Measurements from ENCODE around the gene FOXL2NB.

Gene FOXL2NB

DNA sequence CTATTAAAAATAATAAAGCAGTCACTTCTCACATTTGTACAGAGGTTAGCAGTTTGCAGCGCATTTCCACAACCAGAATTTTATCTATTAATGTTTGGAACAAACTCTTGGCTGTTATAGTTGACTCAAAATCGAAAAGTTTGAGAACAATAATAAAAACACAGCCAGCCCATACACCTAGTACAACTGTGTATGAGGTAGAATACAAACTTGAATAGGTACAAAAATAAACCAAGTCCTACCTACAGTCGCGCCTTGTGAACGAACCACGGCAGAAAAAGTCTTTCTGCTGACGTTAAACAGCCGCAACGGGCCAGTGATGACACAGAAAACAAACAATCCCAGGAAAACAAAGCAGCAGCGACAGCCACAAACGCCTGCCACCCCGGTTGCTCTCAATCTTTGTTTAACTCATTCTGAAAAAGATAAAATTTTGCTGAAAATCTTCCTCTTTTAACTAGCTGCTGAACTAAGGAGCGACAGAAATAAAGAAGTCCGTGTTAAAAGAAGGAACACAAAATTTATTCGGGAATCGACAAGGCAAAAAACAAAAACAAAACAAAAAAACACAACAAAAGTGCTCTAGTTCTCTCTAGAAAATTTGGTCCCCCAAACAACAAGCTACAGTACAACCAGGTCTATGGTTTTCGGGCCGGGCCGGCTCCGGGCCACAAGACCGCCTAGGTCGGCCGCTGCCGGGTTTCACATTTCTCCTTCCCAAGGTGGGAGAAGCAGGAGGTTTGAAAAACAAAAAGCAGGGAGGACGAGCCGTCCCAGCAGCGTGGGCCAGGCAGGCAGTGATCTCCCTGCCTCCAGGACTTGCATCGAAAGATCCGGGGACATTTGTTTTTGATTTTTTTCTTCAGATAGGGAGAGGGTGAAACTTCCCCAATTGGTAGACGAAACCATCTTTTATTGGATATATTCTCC lies 3.0 kb upstream of the FOXL2NB start:
- Histone ChIP-seq H3K27ac (no peak overlapping the region), H3K4me3 (no peak overlapping the region)

- peak overlapping the region in 1 of 21 experiments; percentile 16 for H3K27ac ChIP-seq
- peak overlapping the region in 2 of 7 experiments; percentile 20 to 31 for H3K4me3 ChIP-seq
Observed at GRCh38 chr3:138944654-138944928, 2.4 kb upstream of the FOXL2NB start.

DNA sequence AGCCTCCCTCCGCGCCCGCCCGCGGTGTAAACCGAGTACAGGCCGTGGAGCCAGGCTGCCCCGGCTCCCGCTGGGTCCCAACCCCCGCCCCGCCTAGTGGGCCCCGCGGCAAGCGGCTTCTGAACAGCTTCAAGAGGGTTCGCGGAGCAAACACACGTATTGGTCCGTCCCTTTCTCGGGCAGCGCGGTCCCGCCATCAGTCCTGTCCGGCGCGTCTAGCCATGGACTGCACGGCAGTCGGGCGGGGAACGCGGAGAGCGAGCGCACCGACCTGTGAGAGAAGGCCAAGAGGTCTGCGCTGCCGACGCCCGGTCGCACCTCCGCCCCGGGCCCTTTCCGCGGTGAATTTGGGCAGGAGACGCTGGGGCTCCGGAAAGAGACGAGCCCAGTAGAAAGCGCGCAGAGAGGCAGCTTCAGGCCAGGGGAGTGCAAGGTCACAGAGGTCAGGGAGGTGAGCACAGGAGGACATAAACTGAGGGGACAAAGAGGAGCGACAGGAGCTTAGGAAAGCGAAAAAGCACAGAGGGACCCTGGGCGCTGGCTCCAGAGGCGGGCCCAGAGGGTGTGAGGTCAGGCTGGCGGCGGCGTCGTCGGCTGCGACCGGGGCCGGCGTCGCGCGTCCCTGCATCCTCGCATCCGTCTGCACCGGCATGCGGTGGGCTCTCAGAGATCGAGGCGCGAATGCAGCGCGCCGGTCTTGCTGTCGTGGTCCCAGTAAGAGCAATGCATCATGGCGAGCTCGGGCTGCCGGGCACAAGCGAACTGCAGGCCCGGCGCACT lies 1.9 kb upstream of the FOXL2NB start:
- H3K4me3 ChIP-seq = peak overlapping the region in 3 of 7 experiments; percentile 20 to 46 (median 31)
- peak overlapping the region in 1 of 21 experiments; percentile 16 for H3K27ac ChIP-seq

DNA sequence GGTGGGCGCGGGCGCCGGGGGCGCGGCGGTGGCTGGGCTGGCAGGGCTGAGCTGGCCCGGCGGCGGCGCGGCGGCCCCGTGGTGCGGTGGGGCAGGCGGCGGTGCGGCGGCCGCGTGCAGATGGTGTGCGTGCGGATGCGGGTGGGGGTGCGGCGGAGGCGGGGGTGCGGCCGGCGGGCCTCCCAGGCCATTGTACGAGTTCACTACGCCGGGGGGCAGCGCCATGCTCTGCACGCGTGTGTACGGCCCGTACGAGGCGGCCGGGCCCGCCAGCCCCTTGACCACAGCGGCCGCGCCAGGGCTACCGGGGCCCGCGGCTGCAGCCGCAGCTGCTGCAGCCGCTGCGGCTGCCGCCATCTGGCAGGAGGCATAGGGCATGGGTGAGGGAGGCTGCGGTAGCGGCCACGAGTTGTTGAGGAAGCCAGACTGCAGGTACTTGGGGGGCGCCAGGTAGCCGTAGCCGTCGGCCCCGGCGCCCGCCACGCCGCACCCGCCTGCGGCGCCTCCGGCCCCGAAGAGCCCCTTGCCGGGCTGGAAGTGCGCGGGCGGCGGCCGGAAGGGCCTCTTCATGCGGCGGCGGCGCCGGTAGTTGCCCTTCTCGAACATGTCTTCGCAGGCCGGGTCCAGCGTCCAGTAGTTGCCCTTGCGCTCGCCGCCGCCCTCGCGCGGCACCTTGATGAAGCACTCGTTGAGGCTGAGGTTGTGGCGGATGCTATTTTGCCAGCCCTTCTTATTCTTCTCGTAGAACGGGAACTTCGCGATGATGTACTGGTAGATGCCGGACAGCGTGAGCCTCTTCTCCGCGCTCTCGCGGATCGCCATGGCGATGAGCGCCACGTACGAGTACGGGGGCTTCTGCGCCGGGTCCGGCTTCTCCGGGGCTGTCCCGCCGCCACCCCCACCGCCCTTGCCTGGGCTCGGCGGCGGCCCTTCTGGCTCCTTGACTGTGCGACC lies 1.0 kb upstream of the FOXL2NB start:
- Histone ChIP-seq H3K4me3 (peak overlapping the region; percentile 21 to 46 (median 32)), H3K27ac (peak overlapping the region in 3 of 21 experiments; percentile 64 to 77 (median 67))

DNA sequence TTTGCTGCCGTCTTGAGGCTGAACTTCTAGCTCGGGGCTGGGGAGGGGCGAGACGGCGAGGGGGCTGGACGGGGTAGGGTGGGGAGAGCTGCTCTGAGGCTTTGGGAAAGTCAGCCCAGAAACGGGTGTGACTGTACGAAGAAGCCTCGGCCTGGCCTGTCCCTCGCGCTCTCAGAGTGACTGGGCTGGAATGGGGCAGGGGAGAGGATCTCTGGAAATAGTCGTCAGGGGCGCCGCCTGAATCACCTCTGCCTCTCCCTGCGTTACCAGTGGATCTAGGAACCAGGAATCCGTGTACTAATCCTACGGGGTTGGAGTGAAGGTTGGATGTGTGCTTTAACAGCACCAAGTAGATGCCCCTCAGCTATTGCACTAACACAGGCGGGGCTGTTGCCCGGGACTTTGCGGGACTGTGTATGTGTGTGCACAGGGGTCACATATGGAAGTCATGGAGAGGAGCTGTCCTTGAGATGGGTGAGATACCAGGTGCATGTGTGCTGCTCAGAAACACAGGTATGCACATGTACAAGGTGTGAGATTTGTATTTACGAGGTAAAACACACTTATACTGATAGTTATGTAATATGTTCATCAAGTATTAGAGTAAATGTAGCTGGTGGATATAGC lies 591 bp downstream of the FOXL2NB start:
- Histone ChIP-seq H3K4me3 (peak overlapping the region in 4 of 7 experiments; percentile 23 to 46 (median 44)), H3K27ac (peak overlapping the region in 2 of 21 experiments; percentile 53 to 60)

GRCh38 chr3:138948371-138949001 lies 1.5 kb downstream of the FOXL2NB start:
- H3K4me3 ChIP-seq = no peak overlapping the region
- no peak overlapping the region for H3K27ac ChIP-seq

DNA sequence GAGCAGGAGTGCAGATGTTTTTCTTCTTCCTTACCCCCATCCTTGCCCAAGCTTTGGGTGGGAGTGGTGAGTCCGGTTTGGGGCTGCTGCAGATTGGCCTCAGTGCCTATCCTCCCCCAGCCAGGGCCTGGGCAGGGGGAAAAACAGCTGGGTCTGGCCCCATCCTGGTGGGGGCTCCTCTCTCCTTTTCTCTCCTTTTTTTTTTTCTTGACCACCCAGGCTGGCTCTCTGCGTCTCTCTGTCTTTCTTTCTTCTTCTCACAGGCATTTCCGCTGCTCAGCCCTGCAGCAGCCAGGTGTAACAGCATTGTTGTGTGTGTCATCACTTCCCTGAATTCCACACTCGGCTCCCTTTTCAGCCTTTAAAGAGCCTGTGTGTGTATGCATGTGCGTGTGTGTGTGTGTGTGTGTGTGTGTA lies 2.0 kb downstream of the FOXL2NB start:
- no peak overlapping the region for H3K4me3 ChIP-seq

GRCh38 chr3:138949445-138950005 lies 2.5 kb downstream of the FOXL2NB start:
- Histone ChIP-seq H3K27ac (no peak overlapping the region), H3K4me3 (peak overlapping the region in 4 of 7 experiments; percentile 3 to 9 (median 7))

More for the DNA sequence above, 2.0 kb downstream of the FOXL2NB start:
- H3K27ac ChIP-seq = no peak overlapping the region

DNA sequence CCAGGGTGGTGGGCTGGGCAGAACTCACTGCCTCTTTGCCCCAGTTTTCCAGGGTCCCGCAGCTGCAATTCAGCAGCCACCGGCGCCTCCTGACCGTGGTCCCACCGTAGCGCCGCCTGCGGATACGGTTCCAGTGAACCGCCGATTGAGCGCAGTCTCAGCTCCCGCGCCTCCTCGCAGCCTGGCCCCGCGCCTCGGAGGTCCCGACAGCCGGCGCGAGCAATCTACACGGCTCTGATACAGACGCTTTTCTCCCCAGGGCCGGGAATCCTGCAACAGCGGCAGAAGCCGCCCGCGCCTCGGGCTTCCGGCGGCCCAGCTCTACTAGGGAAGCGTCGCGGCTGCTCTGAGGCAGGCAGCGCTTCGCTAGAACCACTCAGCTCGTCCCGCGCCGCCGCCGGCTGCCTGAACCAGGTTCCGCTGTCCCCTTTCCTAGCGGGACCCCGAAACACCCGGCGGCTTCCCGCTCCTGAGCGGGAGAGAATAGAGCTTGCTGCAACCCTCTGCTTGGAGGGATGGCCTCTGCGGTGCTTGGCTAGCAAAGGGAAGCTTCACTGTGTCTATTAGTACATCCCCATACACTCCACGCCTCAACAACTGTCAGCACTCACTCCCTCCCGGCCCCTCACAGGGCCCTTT lies 3.1 kb downstream of the FOXL2NB start:
- no peak overlapping the region for H3K27ac ChIP-seq
- peak overlapping the region in 6 of 7 experiments; percentile 3 to 9 (median 8) for H3K4me3 ChIP-seq

- Histone ChIP-seq H3K4me3 (no peak overlapping the region), H3K27ac (no peak overlapping the region)
Observed at GRCh38 chr3:138950701-138951100, 3.7 kb downstream of the FOXL2NB start.

- Histone ChIP-seq H3K4me3 (no peak overlapping the region), H3K27ac (no peak overlapping the region)
Observed at GRCh38 chr3:138960417-138960852, 13.4 kb downstream of the FOXL2NB start.

DNA sequence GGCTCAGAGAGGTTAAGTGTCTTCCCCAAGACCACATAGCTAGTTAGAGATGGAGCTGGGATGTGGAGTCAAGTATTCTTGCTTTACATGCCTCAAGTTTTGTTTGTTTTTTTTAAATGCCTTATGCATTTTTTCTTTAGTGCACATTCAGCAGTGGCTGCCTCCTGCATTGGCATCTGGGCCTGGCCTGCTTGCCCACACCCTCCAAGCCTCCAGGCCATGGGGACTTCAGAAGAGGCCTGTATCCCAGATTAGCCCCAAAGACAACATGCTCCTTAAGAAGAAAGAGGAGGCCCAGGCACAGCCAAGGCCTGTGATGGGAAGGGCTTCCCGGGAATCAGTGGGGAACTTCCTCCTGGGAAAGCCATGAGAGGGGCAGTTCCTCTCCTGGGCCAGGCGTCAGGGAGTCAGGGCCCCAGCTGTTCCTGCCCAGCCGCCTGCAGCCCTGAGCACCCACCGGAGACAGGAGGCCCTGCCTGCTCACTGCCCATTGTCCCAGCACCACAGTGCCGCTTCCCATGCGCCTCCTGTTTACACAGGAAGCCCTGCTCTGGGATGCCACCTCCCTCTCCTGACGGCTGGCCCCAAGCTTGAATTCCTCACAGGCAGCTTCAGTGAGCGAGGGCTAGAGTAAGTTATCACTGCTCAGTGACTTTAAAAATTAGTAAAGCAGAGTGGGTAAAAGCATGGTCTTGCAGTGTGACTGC lies 16.0 kb downstream of the FOXL2NB start:
- Histone ChIP-seq H3K27ac (no peak overlapping the region), H3K4me3 (no peak overlapping the region)

DNA sequence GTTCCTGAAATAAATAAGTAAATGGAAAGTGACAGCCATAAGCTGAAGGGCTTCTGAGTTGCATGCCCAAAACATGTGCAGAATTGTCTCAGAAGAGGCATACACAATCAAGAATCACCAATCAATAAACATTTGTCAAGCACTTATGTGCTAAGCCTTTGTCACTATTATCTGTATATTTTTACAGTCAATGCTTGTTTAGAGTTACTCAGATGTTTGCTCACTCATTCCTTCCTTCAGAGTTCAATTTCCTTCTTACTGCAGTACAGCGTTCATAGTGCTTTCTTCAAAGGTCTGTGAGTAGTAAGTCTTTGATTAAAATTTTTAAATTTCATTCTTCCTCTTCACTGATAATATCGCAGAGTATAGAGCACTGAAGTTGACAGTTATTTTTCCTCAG lies 17.2 kb downstream of the FOXL2NB start:
- Histone ChIP-seq H3K4me3 (no peak overlapping the region), H3K27ac (no peak overlapping the region)

DNA sequence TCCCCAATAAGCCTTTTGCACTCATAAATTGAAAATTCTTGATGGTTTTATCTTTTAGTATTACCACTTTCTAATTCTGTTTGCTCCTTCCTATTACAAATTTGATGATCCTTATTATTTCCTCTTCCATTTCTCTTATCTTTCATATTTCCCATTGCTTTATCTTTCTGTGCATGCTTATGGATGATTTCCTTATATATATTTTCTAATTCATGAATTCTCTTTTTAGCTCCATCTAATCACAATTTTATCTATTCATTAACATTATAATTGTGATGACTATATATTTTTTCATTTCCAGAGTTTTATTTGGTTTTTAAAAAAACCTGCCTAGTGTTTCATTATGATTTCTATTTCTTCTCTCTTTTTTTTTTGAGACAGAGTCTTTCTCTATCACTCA lies 17.9 kb downstream of the FOXL2NB start:
- Histone ChIP-seq H3K27ac (no peak overlapping the region), H3K4me3 (no peak overlapping the region)

DNA sequence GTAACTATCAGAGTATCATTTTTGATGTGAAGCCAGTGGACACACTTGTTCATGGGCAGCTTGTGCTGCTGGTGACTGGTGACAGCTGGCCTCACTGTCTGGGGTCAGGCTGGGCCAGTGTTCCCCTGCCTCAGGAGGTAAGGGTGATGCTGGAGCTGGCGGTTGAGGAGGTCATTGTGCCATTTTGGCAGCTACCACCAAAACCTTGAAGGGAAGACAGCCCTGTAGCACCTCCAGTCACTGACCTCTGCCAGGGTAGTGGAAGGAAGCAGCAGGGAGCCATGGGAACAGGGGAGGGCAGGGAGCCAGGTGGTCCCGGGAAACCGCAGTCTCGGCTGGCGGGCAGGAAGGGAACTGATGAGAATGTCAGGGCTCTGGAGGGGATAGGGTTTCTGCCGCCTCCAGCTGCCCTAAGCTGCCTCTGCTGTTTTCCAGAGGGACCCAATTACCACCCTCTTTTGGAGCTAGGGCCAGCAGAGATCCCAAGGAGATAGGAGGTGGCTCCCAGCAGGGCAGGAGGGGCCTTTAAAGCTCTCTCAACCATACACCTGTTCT lies 24.8 kb downstream of the FOXL2NB start:
- Histone ChIP-seq H3K4me3 (no peak overlapping the region), H3K27ac (no peak overlapping the region)

DNA sequence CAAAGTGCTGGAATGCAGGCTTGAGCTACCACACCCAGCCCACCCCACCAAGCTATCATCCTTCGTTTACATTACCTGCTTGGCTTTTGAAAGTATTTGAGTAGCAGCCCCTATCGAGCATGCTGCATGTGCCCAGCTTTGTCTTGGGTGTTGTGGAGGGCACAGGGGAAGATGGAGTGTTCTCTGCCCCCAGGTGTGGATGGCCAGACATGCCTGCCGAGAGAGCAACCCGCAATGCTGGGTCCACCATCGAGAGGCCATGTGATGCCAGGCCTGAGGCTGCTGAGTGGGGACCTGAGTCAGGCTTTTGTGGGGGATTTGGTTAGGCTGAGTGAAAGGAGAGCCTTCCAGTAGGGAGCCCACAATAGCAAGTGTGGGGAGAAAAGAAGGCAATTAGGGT lies 25.9 kb downstream of the FOXL2NB start:
- no peak overlapping the region for H3K27ac ChIP-seq
- no peak overlapping the region for H3K4me3 ChIP-seq

DNA sequence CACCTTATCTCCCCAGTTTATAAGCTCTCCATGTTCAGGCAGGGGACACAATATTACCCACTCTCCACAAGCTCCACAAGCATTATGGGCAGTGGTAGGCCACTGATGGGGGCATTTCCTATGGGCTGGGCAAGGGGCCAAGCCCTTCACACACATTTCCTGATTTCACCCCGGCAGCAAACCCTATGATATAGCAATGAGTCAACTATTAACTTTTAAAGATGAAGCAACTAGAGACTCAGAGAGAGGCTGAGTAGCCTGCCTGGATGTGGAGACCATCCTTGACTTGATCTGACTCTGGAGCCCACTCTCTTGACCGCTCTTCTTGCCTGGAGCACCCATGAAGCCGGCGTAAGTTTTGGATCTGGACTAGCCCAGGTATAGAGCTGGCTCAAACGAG lies 27.4 kb downstream of the FOXL2NB start:
- no peak overlapping the region for H3K4me3 ChIP-seq
- H3K27ac ChIP-seq = no peak overlapping the region
